Breast epithelium (tissue), 4 donors: ENCODE results near the gene WDR81. TPM values are rescaled to one million over a fixed set of nuclear protein-coding genes. Genes with fewer than 3 reads are reported as not detected.
"Not testable (repeated sequence)": the region's sequence is repeated elsewhere in the genome, so short reads cannot be mapped to it uniquely, and the experiment has no call there.

Experiments
- DNase-seq, 2 donors: peaks; one replicate each; pipeline ENCODE4 v3.0.0-alpha.2; 2019; ENCODE audit warnings: low spot score in 2 of 2
- H3K27ac ChIP-seq, 2 donors: fragments of 200-600 bp; sonication (generic) in 1 of 2; one replicate each; pipeline ENCODE4 v1.5.1; 2016 to 2019; ENCODE audit warnings: mild to moderate bottlenecking in 1 of 2
- H3K27me3 ChIP-seq, 2 donors: fragments of 200-600 bp; sonication (generic) in 1 of 2; one replicate each; pipeline versions ENCODE4 v1.5.1 to v1.6.0; 2017 to 2019; ENCODE audit warnings: control low read depth in 1 of 2, mild to moderate bottlenecking in 1 of 2
- H3K36me3 ChIP-seq: fragments of 200-600 bp; one replicate; pipeline ENCODE4 v1.5.1; 2019
- H3K4me1 ChIP-seq, 2 donors: fragments of 200-600 bp; sonication (generic); one replicate each; pipeline ENCODE4 v1.5.1; 2016 to 2019; ENCODE audit warnings: control low read depth in 1 of 2
- H3K4me3 ChIP-seq, 3 donors: fragments of 200-600 bp; sonication (generic); 1 replicate in 2 of 3; 2 replicates in 1 of 3; pipeline ENCODE4 v1.5.1; 2016 to 2019; ENCODE audit warnings: mild to moderate bottlenecking in 3 of 3, moderate library complexity in 2 of 3
- H3K9me3 ChIP-seq, 2 donors: fragments of 200-600 bp; sonication (generic) in 1 of 2; one replicate each; pipeline ENCODE4 v1.5.1; 2016 to 2019; ENCODE audit warnings: control low read depth in 1 of 2
- CTCF ChIP-seq, 3 donors: fragments of 450-650 bp; IDR thresholded peaks; one replicate each; pipeline ENCODE4 v1.5.1; 2016 to 2017; ENCODE audit warnings: antibody characterized with exemption in 3 of 3, mild to moderate bottlenecking in 3 of 3, moderate library complexity in 3 of 3
- POLR2A ChIP-seq: fragments of 450-650 bp; IDR thresholded peaks from one replicate; pipeline ENCODE4 v1.6.1; 2016; ENCODE audit warnings: antibody characterized with exemption, mild to moderate bottlenecking, moderate library complexity
- POLR2AphosphoS5 ChIP-seq, 3 donors: sonication (generic); formaldehyde crosslinking; IDR thresholded peaks; one replicate each; pipeline ENCODE4 v1.6.1; 2017; ENCODE audit warnings: antibody characterized with exemption in 3 of 3
- intact Hi-C: fragments of 100-400 bp; cut with DNase I; formaldehyde crosslinking; loops from one replicate; pipeline ENCODE4 v1.15.1; 2023; ENCODE audit warnings: low total_unique reads
- total RNA-seq, 3 donors: library from RNA; depleted of rRNA; stranded (reverse); fragments of >200 nt; gene quantifications; one replicate each; pipeline ENCODE4 v1.1.0, GENCODE V29; 2016

The WDR81 gene
- total RNA-seq, 3 donors from 2014 or later = 36.6 to 52.6 (median 41.6) TPM

GRCh38 chr17:1690544-1691221, 33.8 kb upstream of the WDR81 start:
- intact Hi-C loops = no loop called here
- H3K4me3 ChIP-seq = no peak overlapping the region
- no peaks in the 10 kb centered on the region for H3K36me3 ChIP-seq
- no peaks in the 10 kb centered on the region for H3K27me3 ChIP-seq
- DNase-seq = no peak
- TF ChIP-seq CTCF (IDR thresholded peaks at IDR 0.05) = no peak
- TF ChIP-seq POLR2AphosphoS5 (IDR thresholded peaks at IDR 0.05) = no peak
- no peak for TF ChIP-seq POLR2A
- no peaks in the 10 kb centered on the region for H3K9me3 ChIP-seq
- no peaks in the 10 kb centered on the region for H3K4me1 ChIP-seq
- no peak overlapping the region for H3K27ac ChIP-seq

- no peak for DNase-seq
- Histone ChIP-seq H3K4me3 (no peak overlapping the region), H3K4me1 (no peaks in the 10 kb centered on the region), H3K9me3 (no peaks in the 10 kb centered on the region), H3K36me3 (no peaks in the 10 kb centered on the region), H3K27me3 (no peaks in the 10 kb centered on the region), H3K27ac (no peak overlapping the region)
- intact Hi-C loops = no loop called here
- TF ChIP-seq POLR2AphosphoS5 (IDR thresholded peaks at IDR 0.05) (no peak), POLR2A (no peak)
These were observed 31.2 kb upstream of the WDR81 start for GRCh38 chr17:1693339-1693738.

GRCh38 chr17:1695365-1695764, 29.1 kb upstream of the WDR81 start:
- TF ChIP-seq POLR2AphosphoS5 (IDR thresholded peaks at IDR 0.05) (no peak), POLR2A (no peak), CTCF (IDR thresholded peaks at IDR 0.05) (no peak)
- no peak overlapping the region for H3K27ac ChIP-seq
- H3K36me3 ChIP-seq = no peaks in the 10 kb centered on the region
- H3K27me3 ChIP-seq = no peaks in the 10 kb centered on the region
- no peaks in the 10 kb centered on the region for H3K9me3 ChIP-seq
- no peak for DNase-seq
- H3K4me1 ChIP-seq = no peaks in the 10 kb centered on the region
- intact Hi-C loops = no loop called here
- H3K4me3 ChIP-seq = no peak overlapping the region

GRCh38 chr17:1697681-1698080, 26.8 kb upstream of the WDR81 start:
- intact Hi-C loops = no loop called here
- no peak overlapping the region for H3K27ac ChIP-seq
- H3K4me3 ChIP-seq = no peak overlapping the region
- H3K9me3 ChIP-seq = no peaks in the 10 kb centered on the region
- TF ChIP-seq CTCF (IDR thresholded peaks at IDR 0.05) (no peak), POLR2AphosphoS5 (IDR thresholded peaks at IDR 0.05) (no peak), POLR2A (no peak)
- H3K4me1 ChIP-seq = no peaks in the 10 kb centered on the region
- H3K36me3 ChIP-seq = no peaks in the 10 kb centered on the region
- no peaks in the 10 kb centered on the region for H3K27me3 ChIP-seq
- no peak for DNase-seq

GRCh38 chr17:1699891-1700290, 24.6 kb upstream of the WDR81 start:
- H3K4me1 ChIP-seq, intact Hi-C loops, H3K36me3 ChIP-seq, H3K27me3 ChIP-seq, H3K27ac ChIP-seq, DNase-seq, H3K4me3 ChIP-seq, H3K9me3 ChIP-seq: not testable (repeated sequence)

GRCh38 chr17:1703063-1703462, 21.4 kb upstream of the WDR81 start:
- TF ChIP-seq POLR2A (no peak), CTCF (IDR thresholded peaks at IDR 0.05) (no peak), POLR2AphosphoS5 (IDR thresholded peaks at IDR 0.05) (no peak)
- H3K4me1 ChIP-seq = no peaks in the 10 kb centered on the region
- no peak overlapping the region for H3K4me3 ChIP-seq
- H3K27ac ChIP-seq = no peak overlapping the region
- H3K27me3 ChIP-seq = no peaks in the 10 kb centered on the region
- no peak for DNase-seq
- no peaks in the 10 kb centered on the region for H3K9me3 ChIP-seq
- no peaks in the 10 kb centered on the region for H3K36me3 ChIP-seq
- intact Hi-C loops = no loop called here
